ENCODE results near the gene VASP.

VASP gene

GRCh38 chr19:45462174-45462573, 45.1 kb upstream of the VASP start:
- no peaks in the 10 kb centered on the region for H3F3A ChIP-seq (ENCODE audit: insufficient read depth, low read length)
- H3K4me3 ChIP-seq (ENCODE audit: low read length): no peak overlapping the region
- TF ChIP-seq EZH2 (optimal IDR thresholded peaks at IDR 0.05; ENCODE audit: low read depth, low read length) (no peak), EZH2phosphoT487 (IDR thresholded peaks at IDR 0.05; ENCODE audit: low read length) (no peak), CTCF (IDR thresholded peaks at IDR 0.05; ENCODE audit: low read length) (no peak)
- H2AFZ ChIP-seq (ENCODE audit: low read length): no peak overlapping the region
- no peak overlapping the region for H3K27ac ChIP-seq (ENCODE audit: low read length)
- peaks cover 6% of the 10 kb centered on the region for H3K27me3 ChIP-seq (replicated peaks; ENCODE audit: insufficient read depth, low read length)
- no peaks in the 10 kb centered on the region for H3K9me2 ChIP-seq (replicated peaks; ENCODE audit: insufficient read depth, low read length)
- no peak overlapping the region for H3K9ac ChIP-seq (ENCODE audit: low read length)
- no peaks in the 10 kb centered on the region for H3K36me3 ChIP-seq (replicated peaks; ENCODE audit: insufficient read depth, low read length)
- H3K4me2 ChIP-seq (ENCODE audit: low read depth, low read length): no peak overlapping the region
- H3K79me2 ChIP-seq (ENCODE audit: low read length): no peaks in the 10 kb centered on the region
- no peaks in the 10 kb centered on the region for H4K20me1 ChIP-seq (ENCODE audit: insufficient read depth, low read length)
- no peaks in the 10 kb centered on the region for H3K9me3 ChIP-seq (replicated peaks; ENCODE audit: insufficient read depth, low read length)
- DNase-seq: no peak
- H3K4me1 ChIP-seq (ENCODE audit: low read length): no peaks in the 10 kb centered on the region

GRCh38 chr19:45463241-45463640, 44.0 kb upstream of the VASP start:
- Histone ChIP-seq H3K4me1 (ENCODE audit: low read length) (no peaks in the 10 kb centered on the region), H3K4me2 (ENCODE audit: low read depth, low read length) (no peak overlapping the region), H4K20me1 (ENCODE audit: insufficient read depth, low read length) (no peaks in the 10 kb centered on the region), H3K27ac (ENCODE audit: low read length) (no peak overlapping the region), H3K4me3 (ENCODE audit: low read length) (no peak overlapping the region), H3K9me3 (replicated peaks; ENCODE audit: insufficient read depth, low read length) (no peaks in the 10 kb centered on the region), H3K9ac (ENCODE audit: low read length) (no peak overlapping the region), H3F3A (ENCODE audit: insufficient read depth, low read length) (0 out of 2 replicates have a peak, but pooled peaks cover 3% of the 10 kb centered on the region), H2AFZ (ENCODE audit: low read length) (no peak overlapping the region), H3K79me2 (ENCODE audit: low read length) (no peaks in the 10 kb centered on the region), H3K27me3 (replicated peaks; ENCODE audit: insufficient read depth, low read length) (peaks cover 6% of the 10 kb centered on the region), H3K9me2 (replicated peaks; ENCODE audit: insufficient read depth, low read length) (no peaks in the 10 kb centered on the region), H3K36me3 (replicated peaks; ENCODE audit: insufficient read depth, low read length) (no peaks in the 10 kb centered on the region)
- no peak for DNase-seq
- TF ChIP-seq CTCF (IDR thresholded peaks at IDR 0.05; ENCODE audit: low read length): no peak
- no peak for TF ChIP-seq EZH2 (optimal IDR thresholded peaks at IDR 0.05; ENCODE audit: low read depth, low read length)
- no peak for TF ChIP-seq EZH2phosphoT487 (IDR thresholded peaks at IDR 0.05; ENCODE audit: low read length)

GRCh38 chr19:45464274-45464673, 43.0 kb upstream of the VASP start:
- H3K9me2 ChIP-seq (replicated peaks; ENCODE audit: insufficient read depth, low read length): no peaks in the 10 kb centered on the region
- no peak for DNase-seq
- no peaks in the 10 kb centered on the region for H3K9me3 ChIP-seq (replicated peaks; ENCODE audit: insufficient read depth, low read length)
- H3F3A ChIP-seq (ENCODE audit: insufficient read depth, low read length): peaks cover 9% of the 10 kb centered on the region; the same call in 1 of the 2 replicates
- H3K4me3 ChIP-seq (ENCODE audit: low read length): no peak overlapping the region
- TF ChIP-seq EZH2 (optimal IDR thresholded peaks at IDR 0.05; ENCODE audit: low read depth, low read length) (no peak), EZH2phosphoT487 (IDR thresholded peaks at IDR 0.05; ENCODE audit: low read length) (no peak), CTCF (IDR thresholded peaks at IDR 0.05; ENCODE audit: low read length) (no peak)
- H3K36me3 ChIP-seq (replicated peaks; ENCODE audit: insufficient read depth, low read length): no peaks in the 10 kb centered on the region
- H3K27me3 ChIP-seq (replicated peaks; ENCODE audit: insufficient read depth, low read length): peaks cover 6% of the 10 kb centered on the region
- H2AFZ ChIP-seq (ENCODE audit: low read length): no peak overlapping the region
- H4K20me1 ChIP-seq (ENCODE audit: insufficient read depth, low read length): no peaks in the 10 kb centered on the region
- no peaks in the 10 kb centered on the region for H3K79me2 ChIP-seq (ENCODE audit: low read length)
- H3K27ac ChIP-seq (ENCODE audit: low read length): no peak overlapping the region
- no peak overlapping the region for H3K4me2 ChIP-seq (ENCODE audit: low read depth, low read length)
- no peak overlapping the region for H3K9ac ChIP-seq (ENCODE audit: low read length)
- H3K4me1 ChIP-seq (ENCODE audit: low read length): no peaks in the 10 kb centered on the region

Measured in MM.1S (cell line).